ENCODE results near the gene PLXNA2. TPM values are rescaled to one million over a fixed set of nuclear protein-coding genes. Genes with fewer than 3 reads are reported as not detected.

Gene PLXNA2
- 10 to 100 TPM; 19.5 to 37.5 (median 26.6) TPM for polyA plus RNA-seq (ENCODE audit: insufficient read depth in 1 of 5, insufficient read length in 5 of 5, low replicate concordance in 1 of 5)
- long read RNA-seq, donor 1, partial matches to known transcripts = 0 of 1 reads
- long read RNA-seq, donor 1, other reads (novel, unspliced or antisense) = 0 of 1 reads
- long read RNA-seq, donor 2 = 0 reads
- long read RNA-seq, donor 3 = 0 reads
- long read RNA-seq, donor 4, partial matches to known transcripts = 16 of 21 reads
- long read RNA-seq, donor 4, other reads (novel, unspliced or antisense) = 0 of 21 reads
- long read RNA-seq, donor 5, partial matches to known transcripts = 6 of 11 reads
- long read RNA-seq, donor 5, other reads (novel, unspliced or antisense) = 0 of 11 reads
- long read RNA-seq, donor 6, partial matches to known transcripts = 0 of 5 reads
- long read RNA-seq, donor 6, other reads (novel, unspliced or antisense) = 0 of 5 reads
- long read RNA-seq, donor 7, full-length matches to known transcripts = 2 of 2 reads
- long read RNA-seq, donor 7, partial matches to known transcripts = 0 of 2 reads
- long read RNA-seq, donor 7, other reads (novel, unspliced or antisense) = 0 of 2 reads
- long read RNA-seq, donor 8, partial matches to known transcripts = 0 of 2 reads
- long read RNA-seq, donor 8, other reads (novel, unspliced or antisense) = 0 of 2 reads

- peak; percentile 65 to 72 for DNase-seq
Measured at GRCh38 chr1:208243967-208244916, at the start of gene PLXNA2. TSS of gene PLXNA2 (minus strand) at chr1:208244384. CDS start at chr1:208217922, 26,462 bp downstream.

GRCh38 chr1:208292908-208293307 lies 48.7 kb upstream of the PLXNA2 start:
- DNase-seq = no peak

- no peak for DNase-seq
Measured at GRCh38 chr1:208291923-208292711, 47.9 kb upstream of the PLXNA2 start.

GRCh38 chr1:208291129-208291528 lies 46.9 kb upstream of the PLXNA2 start:
- DNase-seq = no peak

GRCh38 chr1:208289716-208290115 lies 45.5 kb upstream of the PLXNA2 start:
- DNase-seq = no peak

- no peak for DNase-seq
Measured at GRCh38 chr1:208288495-208288894, 44.3 kb upstream of the PLXNA2 start.

- no peak for DNase-seq
Measured at GRCh38 chr1:208280681-208281450, 36.7 kb upstream of the PLXNA2 start.

GRCh38 chr1:208279826-208280588 lies 35.8 kb upstream of the PLXNA2 start:
- peak in 1 of 2 donors; percentile 7 for DNase-seq

- no peak for DNase-seq
Measured at GRCh38 chr1:208278638-208279037, 34.5 kb upstream of the PLXNA2 start.

- DNase-seq = no peak
Measured at GRCh38 chr1:208276757-208277435, 32.7 kb upstream of the PLXNA2 start.

- no peak for DNase-seq
Measured at GRCh38 chr1:208275083-208275482, 30.9 kb upstream of the PLXNA2 start.

- DNase-seq = no peak
Measured at GRCh38 chr1:208273386-208274017, 29.3 kb upstream of the PLXNA2 start.

- no peak for DNase-seq
Measured at GRCh38 chr1:208272713-208273112, 28.5 kb upstream of the PLXNA2 start.

GRCh38 chr1:208272311-208272710 lies 28.1 kb upstream of the PLXNA2 start:
- no peak for DNase-seq

GRCh38 chr1:208271236-208271635 lies 27.1 kb upstream of the PLXNA2 start:
- no peak for DNase-seq

- DNase-seq = no peak
Measured at GRCh38 chr1:208270651-208271141, 26.5 kb upstream of the PLXNA2 start.

GRCh38 chr1:208269338-208269666 lies 25.1 kb upstream of the PLXNA2 start:
- DNase-seq = no peak
